Motor neuron (in vitro differentiated cells): Measurements from ENCODE around the gene ATL2. TPM values are rescaled to one million over a fixed set of nuclear protein-coding genes. Genes with fewer than 3 reads are reported as not detected.
"Not testable (repeated sequence)": the region's sequence is repeated elsewhere in the genome, so short reads cannot be mapped to it uniquely, and the experiment has no call there.

Experiments
- ATAC-seq, 8 experiments: fragments of 200-7000 bp; cut with Tn5 transposase; replicated peaks in 6 of 8; 2 replicates each; pipeline ENCODE4 v1.8.0; 2021; ENCODE audit warnings: mild to moderate bottlenecking in 8 of 8, moderate library complexity in 8 of 8
- H3K27ac ChIP-seq, 2 donors: fragments of 250-450 bp; sonication (Bioruptor Pico); 2 replicates each; pipeline ENCODE4 v1.9.0; 2021; ENCODE audit warnings: antibody characterized with exemption in 2 of 2, mild to moderate bottlenecking in 2 of 2, moderate library complexity in 1 of 2
- H3K4me1 ChIP-seq, 2 donors: fragments of 250-450 bp; sonication (Bioruptor Pico); replicated peaks in 1 of 2; 2 replicates each; pipeline ENCODE4 v1.6.1; 2021; ENCODE audit warnings: antibody characterized with exemption in 2 of 2, mild to moderate bottlenecking in 2 of 2, moderate library complexity in 1 of 2
- H3K4me3 ChIP-seq, 5 donors: fragments of 250-450 bp; sonication (Bioruptor Pico); 2 replicates each; pipeline ENCODE4 v1.9.0; 2021; ENCODE audit warnings: antibody characterized with exemption in 5 of 5, mild to moderate bottlenecking in 5 of 5, moderate library complexity in 4 of 5
- WGBS, 10 experiments: fragments of 450-650 bp; shearing (Covaris generic); methylation state at CpG; one replicate each; pipeline ENCODE4 v1.0.0; 2022; 5-methylcytosine and 5-hydroxymethylcytosine counted together
- in situ Hi-C, 9 experiments: fragments of 400-800 bp; cut with MboI; loops; one replicate each; pipeline ENCODE4 v1.15.0; 2021; ENCODE audit warnings: low sequenced_read_pairs in 9 of 9, low pct_unique_long_range_greater_than_20kb in 2 of 9; ENCODE audit not compliant: unreplicated experiment in 9 of 9
- total RNA-seq, 8 experiments: library from RNA; unstranded; fragments of 300-600 nt; gene quantifications; 2 replicates each; pipeline versions ENCODE4 v1.2.3 to v1.2.4, GENCODE V29; 2022

Gene ATL2
- 10 to 100 TPM; 21.7 to 76.5 (median 49.1) TPM for total RNA-seq

GRCh38 chr2:38377050-38377828 is at the start of gene ATL2:
Gene ATL2 (minus strand): TSS chr2:38377273. CDS start chr2:38377260, 13 bp downstream.
- no CpG with 5 or more reads among the region's 73 CpGs for WGBS, 10 experiments
- H3K4me1 ChIP-seq, result peaks cover 5 to 16% of the 10 kb centered on the region in 2 donors

GRCh38 chr2:38423763-38424162 is 46.7 kb upstream of the ATL2 start:
- no peak for ATAC-seq
- in situ Hi-C loops, result no loop called here
- 0 to 70% (median 39%) methylated on average over 1 to 3 of the region's 3 CpGs; no CpG with 5 or more reads in 2 of the 10 experiments for WGBS, 10 experiments
- Histone ChIP-seq H3K27ac (no peak overlapping the region), H3K4me1 (no peaks in the 10 kb centered on the region), H3K4me3 (no peak overlapping the region)

More at GRCh38 chr2:38377050-38377828, at the start of gene ATL2:
- H3K4me3 ChIP-seq, result peak within 1 kb of the TSS; percentile 88 to 99 (median 94)
- in situ Hi-C loops, result no loop called here
- peak; percentile 75 to 90 (median 84) for ATAC-seq
- peak within 1 kb of the TSS; percentile 95 to 96 for H3K27ac ChIP-seq

- H3K27ac ChIP-seq, result no peak overlapping the region
- in situ Hi-C loops, result no loop called here
- no peak overlapping the region for H3K4me3 ChIP-seq
- H3K4me1 ChIP-seq, result peaks cover 4 to 11% of the 10 kb centered on the region in 2 donors
- ATAC-seq, result no peak
- 50 to 92% (median 87%) methylated on average over 2 to 9 of the region's 11 CpGs for WGBS, 10 experiments
These were observed 44.4 kb upstream of the ATL2 start for GRCh38 chr2:38421274-38422056.

GRCh38 chr2:38419499-38419898 is 42.4 kb upstream of the ATL2 start:
- WGBS, 10 experiments, result 13 to 100% (median 73%) methylated on average over 1 to 4 of the region's 5 CpGs; no CpG with 5 or more reads in 2 of the 10 experiments
- Histone ChIP-seq H3K4me1 (peaks cover 4 to 11% of the 10 kb centered on the region in 2 donors), H3K4me3 (no peak overlapping the region), H3K27ac (no peak overlapping the region)
- in situ Hi-C loops, result no loop called here
- ATAC-seq, result no peak

- Histone ChIP-seq H3K27ac (no peak overlapping the region), H3K4me3 (no peak overlapping the region), H3K4me1 (peaks cover 4 to 11% of the 10 kb centered on the region in 2 donors)
- in situ Hi-C loops, result no loop called here
- ATAC-seq, result no peak
- 38 to 100% (median 80%) methylated on average over 1 to 2 of the region's 2 CpGs; no CpG with 5 or more reads in 7 of the 10 experiments for WGBS, 10 experiments
These were observed 41.7 kb upstream of the ATL2 start for GRCh38 chr2:38418735-38419134.

GRCh38 chr2:38417745-38418689 is 40.9 kb upstream of the ATL2 start:
- no peak overlapping the region for H3K4me3 ChIP-seq
- WGBS, 10 experiments, result 10 to 86% (median 40%) methylated on average over 1 to 7 of the region's 7 CpGs; no CpG with 5 or more reads in 1 of the 10 experiments
- H3K4me1 ChIP-seq, result peaks cover 4 to 11% of the 10 kb centered on the region in 2 donors
- in situ Hi-C loops, result no loop called here
- no peak for ATAC-seq
- H3K27ac ChIP-seq, result no peak overlapping the region

- no peak for ATAC-seq
- no peak overlapping the region for H3K4me3 ChIP-seq
- peaks cover 4 to 11% of the 10 kb centered on the region in 2 donors for H3K4me1 ChIP-seq
- WGBS, 10 experiments, result 40 to 94% (median 82%) methylated on average over 1 to 7 of the region's 9 CpGs; no CpG with 5 or more reads in 2 of the 10 experiments
- in situ Hi-C loops, result no loop called here
- H3K27ac ChIP-seq, result no peak overlapping the region
These were observed 39.4 kb upstream of the ATL2 start for GRCh38 chr2:38416296-38417036.

- H3K4me1 ChIP-seq, result peaks cover 4 to 11% of the 10 kb centered on the region in 2 donors
- peak in 1 of 8 experiments; percentile 52 for ATAC-seq
- in situ Hi-C loops, result no loop called here
- H3K27ac ChIP-seq, result no peak overlapping the region
- no peak overlapping the region for H3K4me3 ChIP-seq
- 0 to 100% (median 80%) methylated on average over 1 to 4 of the region's 4 CpGs for whole genome bisulfite sequencing, 10 experiments
These were observed 38.7 kb upstream of the ATL2 start for GRCh38 chr2:38415728-38416291.

GRCh38 chr2:38415023-38415422 is 38.0 kb upstream of the ATL2 start:
- H3K4me1 ChIP-seq, result peaks cover 4 to 11% of the 10 kb centered on the region in 2 donors
- 20 to 100% (median 71%) methylated on average over 1 to 3 of the region's 3 CpGs; no CpG with 5 or more reads in 5 of the 10 experiments for WGBS, 10 experiments
- no peak overlapping the region for H3K4me3 ChIP-seq
- no peak overlapping the region for H3K27ac ChIP-seq
- ATAC-seq, result no peak
- in situ Hi-C loops, result no loop called here

GRCh38 chr2:38412235-38412871 is 35.3 kb upstream of the ATL2 start:
- ATAC-seq, in situ Hi-C loops, H3K27ac ChIP-seq, H3K4me1 ChIP-seq, H3K4me3 ChIP-seq: not testable (repeated sequence)
- WGBS, 10 experiments, result 66 to 100% (median 86%) methylated on average over 1 to 4 of the region's 4 CpGs; no CpG with 5 or more reads in 2 of the 10 experiments
